ENCODE measurements around the gene ANKRD13D. TPM values are rescaled to one million over a fixed set of nuclear protein-coding genes. Genes with fewer than 3 reads are reported as not detected.

ANKRD13D gene
- total RNA-seq, 1 donor from 2014 or later = 192 TPM

DNA sequence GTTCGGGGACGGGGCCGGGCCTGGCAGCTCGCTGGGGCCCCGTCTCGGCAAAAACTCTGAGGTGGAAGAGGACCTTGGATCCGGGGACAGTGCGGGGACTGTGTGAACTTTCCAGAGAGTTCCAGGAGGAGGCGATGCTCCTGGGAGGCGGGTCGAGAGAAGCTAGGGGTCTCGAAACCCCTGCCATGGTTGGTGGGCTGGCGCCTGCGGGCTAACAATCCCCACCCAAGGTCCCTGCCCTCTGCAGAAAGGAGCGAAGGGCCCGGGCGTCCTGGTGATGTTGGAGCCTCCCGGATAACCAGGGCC is 27.5 kb upstream of the ANKRD13D start:
- intact Hi-C loops (cut with micrococcal nuclease) = no loop called here

DNA sequence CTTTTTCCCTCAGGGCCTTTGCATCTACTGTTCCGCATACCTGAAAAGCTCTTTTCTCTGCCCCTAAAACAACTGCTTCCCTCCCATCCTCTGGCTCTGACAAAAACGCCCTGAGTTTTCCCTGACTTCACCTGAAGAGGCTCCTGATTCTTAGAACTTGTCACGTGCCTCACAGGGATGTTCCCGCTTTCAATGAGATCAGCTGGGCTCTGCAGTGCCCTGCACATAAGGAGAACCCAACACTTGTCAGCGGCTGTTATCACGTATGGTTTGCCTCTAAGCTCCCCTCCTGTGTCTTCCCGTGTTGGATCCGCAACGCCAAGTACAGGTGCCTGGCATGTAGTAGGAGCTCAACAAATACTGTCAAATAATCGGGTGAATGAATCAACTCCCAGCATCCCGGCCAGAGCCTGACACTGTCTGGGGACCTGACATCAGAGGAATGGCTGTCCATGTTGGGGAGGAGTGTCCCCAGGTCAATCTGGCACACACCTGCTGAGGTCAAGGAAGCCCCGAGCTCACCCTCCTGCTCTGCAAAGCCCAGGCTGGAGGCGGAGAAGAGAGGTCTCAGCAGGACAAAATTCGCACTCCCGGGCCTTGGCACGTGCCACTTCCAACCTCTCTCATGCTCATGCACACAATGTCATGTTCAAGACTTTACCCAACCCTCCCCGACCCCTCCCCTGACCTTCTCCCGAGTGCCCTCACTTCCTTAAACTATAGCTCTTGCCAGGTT is 27.0 kb upstream of the ANKRD13D start:
- intact Hi-C loops (cut with micrococcal nuclease) = loop anchor here (1.0 to 2.0 kb wide), 3 partner anchors 21 to 121 kb away; no protein-coding TSS in a partner anchor

DNA sequence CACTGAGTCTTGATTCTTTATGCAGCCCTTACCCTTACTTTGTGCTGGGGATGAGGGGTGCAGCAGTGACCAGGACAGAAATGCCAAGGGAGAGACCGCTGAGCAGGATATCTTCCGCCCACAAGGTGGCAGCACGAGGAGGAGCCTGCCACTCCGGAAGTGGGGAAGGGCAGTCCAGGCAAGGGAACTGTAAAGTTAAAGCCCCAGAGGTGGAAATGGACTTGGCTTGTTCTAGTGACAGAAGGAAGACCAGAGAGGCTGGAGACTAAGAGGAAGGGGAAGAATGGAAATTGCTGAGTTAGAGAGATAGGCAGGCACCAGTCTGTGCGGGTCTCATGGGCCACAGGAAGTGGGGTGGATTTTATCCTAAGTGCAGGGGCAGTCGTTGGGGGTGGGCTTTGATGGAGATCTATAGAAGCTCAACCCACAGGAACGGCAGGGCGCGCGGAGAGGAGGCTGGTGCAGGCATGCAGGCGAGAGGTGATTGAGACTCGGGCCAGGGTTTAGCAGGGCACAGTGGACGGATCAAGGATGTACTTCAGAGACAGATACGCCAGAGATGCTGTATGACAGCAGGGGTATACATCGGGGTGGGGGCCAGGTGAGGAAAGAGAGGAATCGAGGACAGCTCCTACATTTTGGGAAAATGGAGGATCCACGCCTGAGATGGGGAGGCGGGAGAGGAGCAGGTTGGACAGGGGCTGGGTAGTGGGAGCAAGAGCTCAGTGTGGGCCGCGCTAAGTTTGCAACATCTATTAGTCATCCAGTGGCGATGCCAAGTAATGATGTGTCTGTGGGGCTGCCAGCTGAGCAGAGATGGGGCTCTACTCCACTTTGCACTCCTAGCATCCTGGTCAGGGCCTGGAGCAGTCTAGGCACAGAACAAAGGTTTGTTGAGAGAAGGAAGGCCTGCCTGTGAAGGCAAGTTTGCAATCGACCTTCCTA is 26.1 kb upstream of the ANKRD13D start:
- intact Hi-C loops (cut with micrococcal nuclease) = loop anchor here (1.0 to 2.0 kb wide), 3 partner anchors 22 to 120 kb away; no protein-coding TSS in a partner anchor

DNA sequence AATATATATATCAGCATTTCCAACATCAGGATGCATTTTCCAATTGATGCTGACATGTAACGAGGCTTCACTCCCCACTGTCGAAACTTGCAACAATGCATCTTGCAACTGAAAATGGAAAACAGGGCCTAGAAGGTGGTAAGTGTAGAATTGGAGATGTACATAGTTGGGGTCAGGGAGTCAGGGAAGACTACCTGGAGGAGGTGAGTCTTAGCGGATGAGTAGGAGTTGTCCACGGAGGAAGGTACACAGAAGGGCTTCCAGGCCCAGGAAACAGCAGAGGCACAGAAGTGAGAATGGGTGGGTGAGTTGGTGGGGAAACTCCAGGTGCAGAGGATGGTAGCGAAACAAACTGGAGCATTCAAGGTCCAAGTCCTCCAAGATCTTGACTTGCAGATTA is 24.8 kb upstream of the ANKRD13D start:
- intact Hi-C loops (cut with micrococcal nuclease) = no loop called here

DNA sequence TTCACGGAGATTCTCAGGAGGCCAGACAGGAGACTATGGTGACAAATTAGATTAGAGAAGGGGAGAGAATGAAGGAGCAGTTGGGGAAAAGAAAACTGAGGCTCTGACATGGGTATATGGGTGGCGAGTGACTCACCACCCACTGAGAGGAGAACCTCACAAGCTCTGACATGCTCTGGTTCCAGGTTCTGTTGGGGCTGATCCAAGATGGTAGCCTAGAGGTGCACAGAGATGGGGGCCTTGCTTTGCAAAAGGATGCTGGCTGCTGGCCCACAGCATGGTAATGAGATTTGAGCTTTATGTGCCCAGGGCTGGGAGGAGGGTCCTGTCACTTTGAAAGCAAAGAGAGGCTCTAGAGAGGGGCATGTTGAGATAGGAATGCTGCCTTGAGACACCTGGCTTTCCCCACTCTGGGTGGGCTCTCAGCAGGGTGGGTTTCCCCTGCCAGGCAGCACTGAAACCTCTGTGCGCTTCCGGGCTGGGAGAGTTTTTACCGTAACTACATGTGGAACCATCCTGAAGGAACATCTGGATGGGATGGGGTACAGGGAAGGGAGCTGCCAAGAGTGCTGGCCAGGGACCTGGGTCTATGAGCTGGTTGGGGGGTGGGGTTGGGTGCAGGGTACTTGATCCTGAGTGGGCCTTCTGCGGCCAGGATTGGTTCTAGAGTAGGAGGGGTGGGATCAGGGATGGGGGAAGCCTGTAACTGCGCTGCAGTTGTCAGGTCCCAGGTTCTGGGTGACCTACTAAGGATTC is 24.0 kb upstream of the ANKRD13D start:
- intact Hi-C loops (cut with micrococcal nuclease) = no loop called here

DNA sequence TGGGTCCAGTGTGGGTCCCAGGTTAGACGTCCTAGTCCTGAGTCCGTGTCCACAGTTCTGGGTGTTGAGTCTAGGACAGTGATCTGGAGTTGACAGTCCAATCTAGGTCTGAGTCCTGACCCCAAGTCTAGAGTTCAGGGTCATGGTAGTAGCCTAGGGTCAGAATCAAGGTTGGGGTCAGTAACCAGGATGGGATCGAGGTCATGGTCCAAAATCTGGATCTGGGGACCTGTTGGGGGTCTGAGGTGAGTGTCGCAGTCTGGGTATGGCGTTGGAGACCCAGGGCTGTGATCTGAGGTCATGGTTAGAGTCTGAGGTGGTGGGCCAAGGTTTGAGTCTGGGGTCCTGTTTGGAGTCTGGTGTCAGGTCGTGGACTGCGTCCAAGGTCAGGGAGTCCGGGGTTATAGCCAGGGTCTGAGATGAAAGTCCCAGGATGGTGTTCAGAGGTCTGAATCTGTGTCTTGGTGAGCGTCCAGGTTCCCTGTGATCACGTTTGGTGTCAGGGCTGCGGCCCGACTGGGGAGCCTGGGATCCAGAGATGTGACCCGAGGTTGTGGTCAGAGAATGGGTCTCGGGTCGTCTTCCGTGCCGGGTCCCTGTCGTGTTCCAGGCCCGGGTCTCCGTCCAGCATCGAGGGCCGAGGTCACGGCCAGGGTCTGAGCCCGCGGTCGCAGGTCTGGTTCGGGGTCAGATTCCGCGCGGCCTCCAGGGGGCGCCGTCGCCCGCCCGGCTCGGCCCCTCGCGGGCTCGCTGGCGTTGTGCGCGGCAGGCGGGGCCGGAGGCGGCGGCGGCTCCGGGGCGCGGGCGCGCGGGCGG is 23.3 kb upstream of the ANKRD13D start:
- intact Hi-C loops (cut with micrococcal nuclease) = loop anchor here (1.0 kb wide), 2 partner anchors 37 to 51 kb away; partner anchors contain the start of gene SSH3

DNA sequence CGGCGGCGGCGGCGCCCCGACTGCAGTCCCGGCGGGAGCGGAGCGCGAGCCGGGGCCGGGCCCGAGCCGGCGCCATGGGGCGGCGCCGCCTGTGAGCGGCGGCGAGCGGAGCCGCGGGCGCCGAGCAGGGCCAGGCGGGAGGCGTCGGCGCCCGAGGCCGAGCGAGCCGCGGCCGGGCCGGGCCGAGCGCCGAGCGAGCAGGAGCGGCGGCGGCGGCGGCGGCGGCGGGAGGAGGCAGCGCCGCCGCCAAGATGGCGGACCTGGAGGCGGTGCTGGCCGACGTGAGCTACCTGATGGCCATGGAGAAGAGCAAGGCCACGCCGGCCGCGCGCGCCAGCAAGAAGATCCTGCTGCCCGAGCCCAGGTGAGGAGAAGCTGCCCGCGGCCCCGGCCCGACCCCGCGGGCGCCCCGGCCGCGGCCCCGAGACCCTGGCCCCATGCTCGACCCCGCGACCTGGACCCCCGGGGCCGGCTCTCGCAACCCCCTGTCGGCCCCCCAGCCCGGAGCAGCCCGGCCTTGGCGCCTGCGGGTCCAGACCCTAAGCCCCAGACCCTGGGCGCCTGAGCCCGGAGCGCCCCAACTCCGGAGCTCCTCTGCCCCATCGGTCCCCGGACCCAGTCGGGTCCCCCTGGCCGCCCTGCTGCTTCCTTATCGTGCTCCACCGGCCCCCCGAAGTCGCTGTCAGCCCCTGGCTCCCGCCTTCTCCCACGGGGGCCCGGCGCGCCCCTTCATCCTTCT is 22.5 kb upstream of the ANKRD13D start, which contains the start of gene GRK2:
Gene GRK2 (plus strand): TSS at position 25 of the 739 bp plus-strand sequence. CDS start 227 bp downstream, at position 252.
- intact Hi-C loops (cut with micrococcal nuclease) = loop anchor here (1.0 kb wide), 2 partner anchors 37 to 51 kb away; partner anchors contain the start of gene SSH3

DNA sequence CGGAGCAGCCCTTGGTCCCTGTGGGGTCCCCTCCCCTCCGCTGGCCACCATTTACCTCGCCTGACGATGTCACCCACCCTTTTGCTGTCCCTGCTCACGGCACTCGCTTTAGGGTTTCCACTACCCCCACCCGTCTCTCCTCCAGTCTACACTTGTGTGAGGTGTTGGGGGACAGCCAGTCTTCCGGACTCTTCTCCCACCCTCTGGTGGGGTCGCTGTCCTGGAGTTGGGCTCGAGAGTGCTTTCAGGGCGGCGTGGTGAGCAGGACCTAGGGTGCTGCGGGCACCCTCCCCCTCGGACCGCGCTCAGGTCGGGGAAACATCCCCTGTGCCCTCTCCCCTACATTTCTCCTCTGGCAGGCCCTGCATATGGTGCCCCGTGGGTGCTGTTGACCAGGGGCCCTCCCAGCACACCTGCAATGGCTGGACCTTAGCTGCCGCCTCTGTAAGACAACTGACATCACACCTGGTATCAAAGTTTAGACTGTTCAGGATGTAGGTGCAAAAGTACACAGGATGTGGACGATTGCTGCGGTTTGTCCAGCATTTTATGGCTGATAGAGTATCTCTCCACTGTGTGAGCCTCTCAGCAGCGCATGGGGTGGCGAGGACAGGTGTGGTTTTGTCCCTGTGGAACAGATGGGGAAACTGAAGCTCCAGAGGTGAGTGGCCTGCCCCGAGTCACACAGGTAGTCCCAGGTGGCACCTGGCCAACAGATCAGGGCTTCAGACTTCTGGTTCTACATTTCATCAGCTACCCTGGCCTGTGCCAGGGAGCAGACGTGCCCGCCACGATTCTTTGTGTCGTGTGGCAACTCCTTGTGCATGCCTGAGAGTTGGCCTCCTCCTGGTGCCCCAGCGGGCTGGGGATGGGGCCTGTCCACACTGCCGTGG is 21.7 kb upstream of the ANKRD13D start:
- intact Hi-C loops (cut with micrococcal nuclease) = loop anchor here (1.0 kb wide), 2 partner anchors 10 to 21 kb away; no protein-coding TSS in a partner anchor

DNA sequence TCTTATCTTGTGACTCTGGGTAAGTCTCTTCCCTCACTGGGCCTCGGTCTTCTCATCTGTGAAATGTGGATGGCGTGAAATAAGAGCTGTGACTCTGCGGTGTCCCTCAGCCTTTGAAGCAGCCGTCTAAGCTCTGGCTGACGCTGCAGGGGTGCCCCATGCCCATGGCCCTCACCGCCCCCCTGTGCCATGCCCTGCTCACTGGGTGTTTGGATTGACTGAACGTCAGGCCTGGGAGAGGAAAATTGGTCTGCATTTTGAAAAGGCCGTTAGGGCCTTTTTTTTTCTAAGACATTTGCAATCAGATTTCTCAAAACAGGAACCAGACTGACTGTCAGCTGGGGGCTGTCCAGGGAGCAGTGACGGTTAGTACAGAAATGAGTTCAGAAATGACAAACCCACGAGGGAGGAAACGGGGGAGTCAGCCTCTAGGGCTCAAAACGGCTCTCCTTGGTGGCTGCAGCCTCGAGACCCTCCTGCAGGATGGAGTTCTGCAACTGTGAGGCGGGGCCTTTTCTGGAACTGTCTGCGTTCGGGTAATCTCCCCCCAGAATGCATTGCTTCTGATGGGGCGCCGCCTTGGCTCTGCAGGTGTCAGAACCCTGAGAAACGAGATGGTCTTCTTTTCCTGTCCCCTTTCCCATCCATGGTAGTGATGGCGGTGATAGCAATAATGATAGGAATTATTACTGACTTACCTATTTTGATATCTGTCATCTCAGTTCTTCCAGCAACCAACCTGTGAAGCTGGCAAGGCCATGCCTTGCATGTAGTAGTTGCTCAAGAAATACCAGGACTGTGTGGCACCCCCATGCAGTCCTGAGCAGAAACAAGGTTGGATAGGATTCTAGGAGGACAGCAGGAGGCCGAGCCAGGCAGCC is 20.8 kb upstream of the ANKRD13D start:
- intact Hi-C loops (cut with micrococcal nuclease) = loop anchor here (1.0 kb wide), 2 partner anchors 9 to 20 kb away; no protein-coding TSS in a partner anchor

DNA sequence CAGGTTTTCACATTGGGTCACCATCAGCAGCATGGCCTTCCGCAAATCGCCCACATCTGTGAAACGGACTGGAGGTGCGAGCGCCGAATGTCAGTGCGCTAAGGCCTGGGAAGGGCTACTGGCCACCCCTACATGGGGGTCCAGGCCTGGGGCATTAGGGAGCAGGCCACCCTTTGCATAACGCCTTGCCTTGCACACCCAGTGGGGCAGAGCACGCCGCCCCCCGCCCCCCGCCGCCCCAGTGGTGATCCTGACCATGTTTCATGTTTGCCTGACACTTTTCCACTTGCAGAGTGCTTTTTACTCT is 20.2 kb upstream of the ANKRD13D start:
- intact Hi-C loops (cut with micrococcal nuclease) = loop anchor here (1.0 kb wide), 2 partner anchors 8 to 19 kb away; no protein-coding TSS in a partner anchor

DNA sequence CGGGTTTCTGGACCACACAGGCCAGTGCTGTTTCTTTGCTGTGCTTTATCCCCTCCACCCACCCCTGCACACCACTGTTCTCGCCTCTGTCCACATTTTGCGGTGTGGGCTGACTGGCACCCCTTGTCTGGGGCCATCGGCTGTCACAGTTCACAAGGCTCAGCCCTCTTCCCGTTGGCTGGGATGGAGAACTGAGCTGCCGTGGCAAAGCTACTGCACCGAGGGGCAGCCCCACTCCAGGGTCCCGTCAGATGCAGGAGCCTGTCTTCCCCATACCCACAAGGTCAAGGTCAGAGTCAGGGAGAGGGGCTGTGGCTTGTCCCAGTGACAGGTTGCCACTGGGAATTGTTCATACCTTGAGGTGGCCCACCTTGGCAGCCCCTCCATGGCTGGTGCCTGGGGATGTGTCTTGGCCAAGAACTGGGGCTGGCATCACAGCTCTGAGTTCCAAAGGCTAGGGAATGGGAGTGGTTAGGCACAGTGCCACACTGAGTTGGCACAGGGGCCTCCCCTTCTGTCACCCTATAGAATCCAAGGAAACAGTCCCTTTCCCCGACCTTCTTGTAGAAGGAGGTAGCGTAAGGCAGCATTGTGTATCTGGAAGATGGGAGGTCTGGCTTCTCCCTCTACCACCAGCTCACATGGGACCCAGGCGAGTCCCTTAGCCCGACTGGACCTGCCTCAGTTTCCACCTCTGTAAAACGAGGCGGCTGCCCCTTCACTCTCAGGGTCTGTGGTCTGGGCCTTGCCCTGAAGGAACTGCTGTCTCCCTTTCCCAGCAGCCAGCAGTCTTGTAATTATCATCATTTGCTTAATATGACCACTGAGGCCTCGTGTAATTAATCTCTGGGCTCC is 19.5 kb upstream of the ANKRD13D start:
- intact Hi-C loops (cut with micrococcal nuclease) = no loop called here

DNA sequence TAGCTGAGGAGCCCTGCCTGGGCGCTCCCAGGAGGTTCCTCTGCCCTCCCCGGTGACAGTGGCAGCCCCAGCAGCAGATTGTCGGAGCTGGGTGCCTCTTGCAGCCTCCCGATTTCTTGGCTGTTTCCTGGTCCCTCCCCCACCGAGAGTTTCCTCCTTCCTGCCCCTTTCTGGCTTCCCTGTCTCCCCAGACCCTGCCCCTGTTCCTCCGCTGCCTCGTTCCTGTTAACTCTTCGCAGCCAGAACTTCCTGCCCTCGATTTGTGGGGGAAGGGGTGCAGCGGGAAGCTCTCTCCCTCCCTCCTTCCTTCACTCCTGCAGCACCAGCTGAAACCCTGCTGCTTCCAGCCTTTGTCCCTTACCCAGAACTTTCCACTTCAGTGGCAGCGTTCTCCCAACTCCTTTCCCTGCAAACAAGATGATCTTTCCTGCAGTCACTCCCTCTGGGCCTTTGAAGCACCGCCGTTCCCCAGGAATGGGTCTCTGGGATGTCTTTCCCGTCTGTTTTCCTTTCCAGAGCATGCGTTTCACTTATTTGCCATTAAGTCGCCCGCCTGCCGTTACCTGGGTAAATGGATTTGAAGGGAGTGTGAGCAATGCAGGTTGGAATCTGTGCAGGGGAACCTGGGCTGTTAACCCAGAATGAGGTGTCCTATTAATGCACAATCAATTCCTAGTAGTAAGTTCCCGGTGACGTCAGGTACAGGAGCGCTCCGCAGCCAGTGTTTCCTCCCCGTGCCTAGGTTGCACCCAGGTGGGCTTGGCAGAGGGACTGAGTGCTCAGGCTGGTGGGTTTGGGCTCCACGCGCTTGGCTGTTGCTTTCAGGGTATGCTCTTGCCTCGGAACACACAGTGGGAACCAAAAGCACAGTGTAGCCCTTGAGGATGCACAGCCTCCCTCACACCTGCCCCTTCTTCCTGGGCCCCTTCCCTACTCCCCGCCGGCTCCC is 18.6 kb upstream of the ANKRD13D start:
- intact Hi-C loops (cut with micrococcal nuclease) = no loop called here

DNA sequence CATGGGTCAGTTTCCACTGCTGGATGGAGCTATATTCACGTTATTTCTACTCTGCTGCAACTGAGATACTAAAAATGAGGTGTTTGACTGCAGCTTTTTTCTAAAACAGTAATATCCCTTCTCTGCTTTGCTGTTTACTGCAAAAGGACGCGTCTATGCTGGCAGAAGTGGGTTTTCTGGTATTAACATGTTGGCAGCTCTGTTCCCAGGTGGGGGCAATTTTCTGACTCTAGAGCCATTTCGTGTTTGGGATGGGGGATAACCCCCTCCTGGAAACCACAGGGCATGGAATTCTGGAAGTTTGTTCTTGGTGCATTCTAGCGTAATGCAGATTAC is 17.9 kb upstream of the ANKRD13D start:
- intact Hi-C loops (cut with micrococcal nuclease) = no loop called here

DNA sequence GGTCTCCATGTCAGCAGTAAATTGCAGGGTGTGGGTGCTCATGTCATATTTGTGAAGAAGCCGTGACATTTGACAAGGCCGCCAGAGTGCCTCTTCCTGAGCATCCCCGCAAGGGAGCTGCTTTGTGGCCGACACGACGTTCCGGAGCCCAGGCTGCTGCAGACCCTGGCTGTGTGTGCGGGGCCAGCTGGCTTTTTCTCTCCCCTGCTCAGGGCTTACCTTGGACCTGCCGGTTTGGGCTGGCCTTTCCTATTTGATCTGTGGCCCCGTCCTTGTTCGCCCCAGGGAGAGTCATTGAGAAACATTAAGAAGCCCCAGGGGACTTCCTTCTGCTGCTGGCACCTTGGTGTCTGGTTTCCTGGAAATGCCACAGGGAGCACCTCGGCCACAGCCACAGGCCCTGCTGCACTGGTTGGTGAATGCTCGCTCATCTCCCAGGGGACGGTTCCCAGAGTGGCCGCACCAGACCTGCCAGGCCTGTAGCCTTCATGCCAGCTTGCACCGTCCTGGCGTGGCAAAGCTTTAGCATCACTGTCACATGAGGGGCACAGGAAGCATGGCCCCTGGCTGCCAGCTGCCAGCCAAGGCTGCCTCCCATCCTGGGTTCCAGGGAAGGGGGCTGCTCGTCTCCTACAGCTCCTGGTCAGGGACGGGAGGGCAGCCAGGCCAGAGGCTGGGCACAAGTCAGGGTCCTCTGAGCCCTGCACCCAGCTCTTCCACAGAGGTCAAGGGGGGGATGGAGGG is 17.4 kb upstream of the ANKRD13D start:
- intact Hi-C loops (cut with micrococcal nuclease) = no loop called here

Measured in T-helper 2 cell treated with Interferon-gamma antibody and Interleukin-4, amounts not matched to agents 100 ng/mL and 5 ng/mL, for 36 hours (primary cell).